Urothelium cell line (cell line): ENCODE results near the gene PITPNM1.
"Not testable (repeated sequence)": the region's sequence is repeated elsewhere in the genome, so short reads cannot be mapped to it uniquely, and the experiment has no call there.

Experiments used
- DNase-seq: peaks from one replicate; pipeline ENCODE4 v3.0.0; 2011; ENCODE audit warnings: low spot score, mixed read lengths
- FAIRE-seq: peaks from 2 replicates; lab custom pipeline; 2011; peaks lifted over from hg19 to GRCh38; lab: Jason Lieb, UNC

The PITPNM1 gene

DNA sequence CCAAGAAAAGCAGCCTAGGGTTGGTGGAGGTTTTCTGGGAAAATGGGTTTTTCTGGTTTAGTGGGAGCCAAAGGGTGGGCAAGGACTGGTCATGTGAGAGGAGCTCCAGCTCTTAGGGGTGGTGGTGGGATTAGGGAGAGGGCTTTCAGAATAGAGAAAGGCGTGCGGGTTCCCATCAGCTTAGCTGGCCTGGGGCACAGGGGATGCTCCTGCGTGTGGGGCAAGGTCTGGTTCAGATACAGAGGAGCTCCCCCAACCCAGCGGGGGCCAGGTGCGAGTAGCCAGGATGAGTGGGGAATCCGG, 36.8 kb downstream of the PITPNM1 start:
- no peak for FAIRE-seq

GRCh38 chr11:67468056-67468455, 37.1 kb downstream of the PITPNM1 start:
- DNase-seq (peak; percentile 25), FAIRE-seq (no peak)

More for the DNA sequence above, 36.8 kb downstream of the PITPNM1 start:
- no peak for DNase-seq

GRCh38 chr11:67466962-67467771, 38.0 kb downstream of the PITPNM1 start:
- DNase-seq (no peak), FAIRE-seq (no peak)

GRCh38 chr11:67466367-67466766, 38.8 kb downstream of the PITPNM1 start:
- DNase-seq (no peak), FAIRE-seq (no peak)

- not testable (repeated sequence) for DNase-seq, FAIRE-seq
Measured at GRCh38 chr11:67465530-67465929, 39.6 kb downstream of the PITPNM1 start.

DNA sequence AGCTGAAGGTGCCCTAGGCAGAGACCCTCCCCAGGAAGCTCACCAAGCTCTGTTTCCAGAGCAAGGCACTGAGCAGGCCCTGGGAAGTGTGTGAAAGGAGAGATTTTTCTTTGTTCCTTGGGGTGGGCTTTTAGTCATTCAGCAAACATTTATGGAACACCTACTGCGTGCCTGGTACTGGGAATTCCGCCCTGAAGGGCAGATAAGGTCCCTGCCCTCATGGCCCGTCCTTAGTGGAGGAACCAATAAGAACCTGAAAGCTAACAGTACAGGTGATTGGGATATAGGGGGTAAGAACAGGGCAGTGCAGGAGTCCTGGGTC, 40.0 kb downstream of the PITPNM1 start:
- no peak for DNase-seq
- FAIRE-seq = no peak

DNA sequence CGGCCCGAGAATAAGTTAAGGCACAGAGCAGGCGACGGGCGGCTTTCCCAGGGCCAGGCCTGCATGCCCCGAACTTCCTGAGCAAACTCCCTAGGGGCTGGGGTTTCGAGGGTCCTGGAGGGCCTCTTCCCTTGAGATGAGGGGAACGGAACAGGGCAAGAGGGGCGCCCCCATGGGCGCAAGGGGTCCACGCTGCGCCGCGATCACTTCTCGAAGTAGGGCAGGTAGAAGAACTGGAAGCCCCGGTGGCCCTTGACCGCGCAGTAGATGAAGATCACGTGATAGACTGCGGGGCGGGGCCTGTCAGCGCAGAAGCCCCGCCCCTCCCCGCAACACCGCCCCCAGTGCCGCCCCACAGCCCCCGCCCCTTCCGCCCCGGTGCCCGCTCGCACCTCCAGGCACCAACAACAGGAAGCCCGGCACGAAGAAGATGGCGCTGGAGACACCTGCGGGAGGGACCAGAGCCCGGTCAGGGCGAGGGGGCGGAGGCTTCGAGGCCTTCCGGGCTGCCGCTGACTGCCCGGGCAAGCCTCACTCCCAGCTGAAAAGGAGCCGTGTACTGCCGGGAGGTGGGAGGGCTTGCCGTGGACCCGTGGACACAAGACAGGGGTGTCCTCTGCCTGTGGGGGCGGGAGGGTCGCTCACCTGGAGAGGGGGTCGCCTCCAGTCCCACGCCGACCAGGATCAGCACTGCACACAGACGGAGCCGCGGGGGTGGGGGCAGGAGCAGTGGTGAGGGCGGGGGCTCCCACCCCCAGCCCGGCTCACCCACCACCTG, 40.6 kb downstream of the PITPNM1 start:
- no peak for DNase-seq
- FAIRE-seq = no peak

DNA sequence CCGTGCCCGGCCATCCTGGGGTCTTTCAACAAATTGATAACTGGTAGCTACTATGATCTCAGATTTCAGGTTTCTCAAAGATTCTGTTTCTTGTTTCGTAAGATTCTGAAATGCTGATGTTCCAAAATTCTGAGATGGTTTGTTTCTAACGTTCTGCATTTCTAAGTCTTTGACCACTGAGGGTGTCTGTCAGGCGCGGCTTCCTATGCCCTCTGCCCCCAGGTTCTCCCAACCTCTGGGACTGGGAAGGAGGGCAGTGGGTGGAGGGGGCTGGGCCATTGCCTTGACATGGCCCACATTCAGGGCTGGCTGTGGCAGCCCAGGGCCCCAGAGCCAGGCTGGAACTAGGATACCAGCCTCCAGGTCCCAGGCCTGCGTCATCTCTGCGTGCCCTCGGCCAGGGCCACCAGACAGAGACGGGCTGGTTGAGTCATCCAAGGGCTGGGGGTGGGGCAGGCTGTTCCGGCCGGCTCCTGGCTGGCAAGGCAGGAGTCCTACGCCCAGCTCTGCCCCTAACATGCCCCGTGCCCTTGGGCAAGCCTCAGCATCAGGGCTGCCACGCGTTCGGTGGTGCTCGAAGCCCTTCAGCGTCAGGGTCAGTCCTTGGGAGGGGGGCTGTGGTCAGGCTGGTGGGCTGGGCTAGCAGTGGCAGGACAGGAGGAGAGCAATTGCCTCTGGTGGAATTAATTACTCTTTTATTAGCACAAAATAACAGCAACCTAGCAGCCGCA, 41.3 kb downstream of the PITPNM1 start:
- DNase-seq (peak; percentile 94), FAIRE-seq (no peak)

- FAIRE-seq = no peak
Measured at GRCh38 chr11:67463186-67463585, 42.0 kb downstream of the PITPNM1 start.

DNA sequence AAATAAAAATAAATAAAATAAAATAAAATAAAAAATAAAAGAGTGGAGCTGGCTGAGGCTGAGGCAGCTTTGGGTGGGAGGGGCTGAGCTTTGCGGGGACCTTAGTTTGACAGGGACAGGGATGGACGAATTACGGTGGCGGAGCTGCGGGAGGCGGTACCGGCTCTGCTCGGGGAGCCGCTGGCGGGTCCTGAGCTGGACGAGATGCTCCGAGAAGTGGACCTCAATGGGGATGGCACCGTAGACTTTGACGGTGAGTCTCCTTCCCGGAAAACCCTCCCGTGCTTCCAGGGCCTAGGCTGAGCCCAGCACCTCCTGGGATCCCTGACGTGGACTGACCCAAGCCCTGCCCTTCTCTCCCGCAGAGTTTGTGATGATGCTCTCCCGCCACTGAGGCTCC, 46.9 kb downstream of the PITPNM1 start:
- no peak for DNase-seq

More at GRCh38 chr11:67463186-67463585, 42.0 kb downstream of the PITPNM1 start:
- no peak for DNase-seq

DNA sequence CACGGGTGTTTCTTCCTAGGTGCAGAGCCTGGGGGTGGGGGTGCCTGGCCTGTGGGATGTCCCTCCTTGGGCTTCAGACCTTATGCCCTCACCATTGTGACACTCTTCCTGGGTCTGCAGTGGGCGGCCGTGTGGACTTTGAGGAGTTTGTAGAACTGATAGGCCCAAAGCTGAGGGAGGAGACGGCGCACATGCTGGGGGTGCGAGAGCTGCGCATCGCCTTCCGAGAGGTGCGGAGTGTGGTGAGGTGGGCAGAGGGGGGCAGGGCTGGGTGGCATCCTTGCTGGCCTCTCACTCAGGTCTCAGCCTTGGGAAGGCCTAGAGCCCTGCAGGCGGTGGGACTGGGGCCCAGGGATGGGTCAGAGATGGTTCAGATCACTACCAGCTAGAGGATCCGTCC, 47.7 kb downstream of the PITPNM1 start:
- no peak for FAIRE-seq
- DNase-seq = no peak

More for the DNA sequence above, 46.9 kb downstream of the PITPNM1 start:
- FAIRE-seq = no peak

GRCh38 chr11:67456068-67456705, 49.0 kb downstream of the PITPNM1 start:
- FAIRE-seq = no peak
- DNase-seq = no peak

DNA sequence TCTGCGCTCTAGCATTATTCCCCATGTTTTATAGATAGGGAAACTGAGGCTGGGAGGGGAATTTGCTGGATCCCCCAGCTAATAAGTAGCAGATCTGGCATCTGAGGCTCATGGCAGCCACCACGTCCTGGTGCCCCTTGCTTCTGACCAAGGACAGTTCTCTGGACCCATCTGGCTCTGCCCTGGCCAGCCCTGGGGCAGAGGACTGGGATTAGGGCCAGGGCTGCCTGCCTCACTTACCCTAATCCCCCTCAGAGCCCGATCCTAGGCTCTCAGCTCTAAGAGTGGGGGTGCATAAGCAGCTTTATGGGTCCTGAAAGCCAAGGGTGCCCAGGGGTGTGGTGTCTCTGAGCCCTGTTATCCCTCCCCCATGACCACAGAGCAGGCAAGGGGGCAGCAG, 50.1 kb downstream of the PITPNM1 start, which contains the start of gene CABP4:
Gene CABP4, plus strand, starts transcription at position 301 of the 400 bp plus-strand sequence. Its CDS starts 70 bp downstream, at position 371.
- FAIRE-seq (no peak), DNase-seq (no peak)

GRCh38 chr11:67453816-67454732, 51.1 kb downstream of the PITPNM1 start:
- FAIRE-seq = no peak
- DNase-seq = no peak

- FAIRE-seq (no peak), DNase-seq (no peak)
Measured at GRCh38 chr11:67452141-67452952, 52.8 kb downstream of the PITPNM1 start, which contains the start of gene GPR152. GPR152 (minus strand) TSS chr11:67452729; CDS start chr11:67452724, 5 bp downstream.

- DNase-seq (no peak), FAIRE-seq (no peak)
Measured at GRCh38 chr11:67451658-67451976, 53.5 kb downstream of the PITPNM1 start.

- no peak for FAIRE-seq
- no peak for DNase-seq
Measured at GRCh38 chr11:67450796-67451657, 54.1 kb downstream of the PITPNM1 start.
